Fibroblast of the aortic adventitia (primary cell): Measurements from ENCODE around the gene RPL31. TPM values are rescaled to one million over a fixed set of nuclear protein-coding genes. Genes with fewer than 3 reads are reported as not detected.

Source experiments
- DNase-seq: peaks from one replicate; pipeline ENCODE4 v3.0.0-alpha.2; 2010; ENCODE audit warnings: low read depth
- H3K4me3 ChIP-seq: 2 replicates; pipeline ENCODE4 v1.5.1; 2011; ENCODE audit warnings: low read depth, mild to moderate bottlenecking, control low read depth, low read length, moderate library complexity
- CTCF ChIP-seq: IDR thresholded peaks from 2 replicates; pipeline ENCODE4 v1.5.1; 2011; ENCODE audit warnings: mild to moderate bottlenecking, low read length, control low read depth, inconsistent platforms; ENCODE audit not compliant: insufficient read depth
- total RNA-seq: library from RNA; depleted of rRNA; stranded (reverse); fragments of >200 nt; gene quantifications from 2 replicates; pipeline ENCODE4 v1.2.3, GENCODE V29; 2012; ENCODE audit warnings: low replicate concordance

Gene RPL31
- total RNA-seq, 1 donor: 1,869 TPM

- TF ChIP-seq CTCF: no peak
- H3K4me3 ChIP-seq: no peak overlapping the region
- no peak for DNase-seq
These were observed 15.9 kb upstream of the RPL31 start for GRCh38 chr2:100986157-100986556.

- no peak overlapping the region for H3K4me3 ChIP-seq
- DNase-seq: no peak
- TF ChIP-seq CTCF: no peak
These were observed 14.6 kb upstream of the RPL31 start for GRCh38 chr2:100987536-100987935.

GRCh38 chr2:100987974-100988373 lies 14.1 kb upstream of the RPL31 start:
- H3K4me3 ChIP-seq: no peak overlapping the region
- no peak for TF ChIP-seq CTCF
- no peak for DNase-seq

- TF ChIP-seq CTCF: no peak
- H3K4me3 ChIP-seq: no peak overlapping the region
- no peak for DNase-seq
These were observed 13.3 kb upstream of the RPL31 start for GRCh38 chr2:100988630-100989417.

GRCh38 chr2:100989666-100990065 lies 12.4 kb upstream of the RPL31 start:
- TF ChIP-seq CTCF: no peak
- no peak for DNase-seq

GRCh38 chr2:100990166-100990565 lies 11.9 kb upstream of the RPL31 start:
- no peak for DNase-seq
- TF ChIP-seq CTCF: no peak
- H3K4me3 ChIP-seq: no peak overlapping the region

More at GRCh38 chr2:100989666-100990065, 12.4 kb upstream of the RPL31 start:
- H3K4me3 ChIP-seq: no peak overlapping the region
